Measurements from ENCODE around the gene SLC9A9. TPM values are rescaled to one million over a fixed set of nuclear protein-coding genes. Genes with fewer than 3 reads are reported as not detected.

SLC9A9 gene
- total and polyA plus RNA-seq, 8 donors, result 0.58 to 29.7 (median 14.0) TPM

DNA sequence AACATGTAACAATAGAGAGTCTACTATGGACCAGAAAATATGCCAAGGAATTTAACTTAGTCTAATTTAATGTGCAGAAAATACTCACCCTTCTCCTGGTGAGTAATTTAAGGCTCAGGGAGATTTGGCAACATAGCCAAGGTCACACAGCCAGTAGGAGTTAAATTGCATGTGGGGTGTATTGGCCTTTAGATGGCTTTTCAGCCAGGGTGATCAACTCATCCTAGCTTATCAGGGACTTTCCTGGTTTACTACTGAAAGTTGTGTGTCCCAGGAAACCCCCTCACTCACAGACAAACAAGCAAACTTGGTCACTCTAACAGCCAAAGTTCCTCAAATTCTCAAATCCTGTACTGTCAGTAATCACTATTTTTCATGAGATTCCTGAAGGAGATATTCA, 2.6 kb upstream of the SLC9A9 start:
- no peak overlapping the region for H3K27ac ChIP-seq
- H3K36me3 ChIP-seq, result no peaks in the 10 kb centered on the region
- intact Hi-C loops (cut with DNase I; ENCODE audit: low total_unique reads), result no loop called here
- no peak overlapping the region for H3K4me3 ChIP-seq
- TF ChIP-seq, protein P1, sequence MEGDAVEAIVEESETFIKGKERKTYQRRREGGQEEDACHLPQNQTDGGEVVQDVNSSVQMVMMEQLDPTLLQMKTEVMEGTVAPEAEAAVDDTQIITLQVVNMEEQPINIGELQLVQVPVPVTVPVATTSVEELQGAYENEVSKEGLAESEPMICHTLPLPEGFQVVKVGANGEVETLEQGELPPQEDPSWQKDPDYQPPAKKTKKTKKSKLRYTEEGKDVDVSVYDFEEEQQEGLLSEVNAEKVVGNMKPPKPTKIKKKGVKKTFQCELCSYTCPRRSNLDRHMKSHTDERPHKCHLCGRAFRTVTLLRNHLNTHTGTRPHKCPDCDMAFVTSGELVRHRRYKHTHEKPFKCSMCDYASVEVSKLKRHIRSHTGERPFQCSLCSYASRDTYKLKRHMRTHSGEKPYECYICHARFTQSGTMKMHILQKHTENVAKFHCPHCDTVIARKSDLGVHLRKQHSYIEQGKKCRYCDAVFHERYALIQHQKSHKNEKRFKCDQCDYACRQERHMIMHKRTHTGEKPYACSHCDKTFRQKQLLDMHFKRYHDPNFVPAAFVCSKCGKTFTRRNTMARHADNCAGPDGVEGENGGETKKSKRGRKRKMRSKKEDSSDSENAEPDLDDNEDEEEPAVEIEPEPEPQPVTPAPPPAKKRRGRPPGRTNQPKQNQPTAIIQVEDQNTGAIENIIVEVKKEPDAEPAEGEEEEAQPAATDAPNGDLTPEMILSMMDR (IDR thresholded peaks at IDR 0.05), result no peak
- TF ChIP-seq EP300 (IDR thresholded peaks at IDR 0.05) (no peak), POLR2AphosphoS5 (IDR thresholded peaks at IDR 0.05) (no peak), POLR2A (IDR thresholded peaks at IDR 0.05) (no peak)
- DNase-seq, result peak in 1 of 2 donors; percentile 23
- H3K4me1 ChIP-seq, result peaks cover 0 to 35% (median 9%) of the 10 kb centered on the region in 4 donors
- no peaks in the 10 kb centered on the region for H3K27me3 ChIP-seq
- H3K9me3 ChIP-seq, result no peaks in the 10 kb centered on the region

DNA sequence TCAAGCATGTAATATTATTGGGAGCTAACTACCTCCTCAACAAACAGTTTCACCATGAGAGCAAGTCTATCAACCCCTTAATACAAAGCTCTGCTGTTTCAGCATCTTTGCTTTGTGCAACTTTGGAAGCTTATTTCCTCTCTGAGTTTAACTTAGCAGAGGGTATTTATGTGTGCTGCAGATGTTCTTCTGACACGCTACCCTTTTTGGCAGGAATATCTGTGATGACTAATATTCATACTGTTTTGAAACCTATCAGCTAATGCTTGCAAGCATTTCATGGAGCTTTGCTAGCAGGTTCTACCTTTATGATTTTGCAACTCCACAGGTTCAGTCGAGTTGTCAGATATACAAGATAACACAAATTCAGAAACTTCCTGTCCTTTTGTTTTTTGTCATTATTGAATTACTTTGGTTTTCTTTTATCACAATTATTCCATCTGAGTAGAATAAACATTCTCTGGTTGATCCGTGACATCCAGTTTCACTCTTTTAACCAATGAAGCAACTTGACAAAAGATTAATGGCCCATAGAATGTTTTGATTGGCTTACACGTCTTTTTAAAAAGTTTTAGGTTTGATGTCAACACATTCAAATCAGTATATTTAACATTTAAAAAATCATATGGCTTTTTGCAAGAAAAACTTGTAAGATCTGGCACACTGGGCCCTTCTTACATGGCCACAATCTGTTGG, 1.7 kb upstream of the SLC9A9 start:
- no peaks in the 10 kb centered on the region for H3K9me3 ChIP-seq
- intact Hi-C loops (cut with DNase I; ENCODE audit: low total_unique reads), result no loop called here
- DNase-seq, result peak in 1 of 2 donors; percentile 54
- 27 to 33% (median 30%) methylated on average over 4 of the region's 4 CpGs for WGBS, 5 donors
- TF ChIP-seq EP300 (IDR thresholded peaks at IDR 0.05) (no peak), POLR2A (IDR thresholded peaks at IDR 0.05) (no peak), POLR2AphosphoS5 (IDR thresholded peaks at IDR 0.05) (peak in 2 of 3 donors; percentile 38 to 46)
- TF ChIP-seq, protein P1 (IDR thresholded peaks at IDR 0.05), result no peak
- H3K4me3 ChIP-seq, result no peak overlapping the region
- peaks cover 0 to 35% (median 11%) of the 10 kb centered on the region in 4 donors for H3K4me1 ChIP-seq
- H3K27ac ChIP-seq, result peak overlapping the region in 2 of 5 donors; percentile 20 to 33
- H3K27me3 ChIP-seq, result no peaks in the 10 kb centered on the region
- no peaks in the 10 kb centered on the region for H3K36me3 ChIP-seq

DNA sequence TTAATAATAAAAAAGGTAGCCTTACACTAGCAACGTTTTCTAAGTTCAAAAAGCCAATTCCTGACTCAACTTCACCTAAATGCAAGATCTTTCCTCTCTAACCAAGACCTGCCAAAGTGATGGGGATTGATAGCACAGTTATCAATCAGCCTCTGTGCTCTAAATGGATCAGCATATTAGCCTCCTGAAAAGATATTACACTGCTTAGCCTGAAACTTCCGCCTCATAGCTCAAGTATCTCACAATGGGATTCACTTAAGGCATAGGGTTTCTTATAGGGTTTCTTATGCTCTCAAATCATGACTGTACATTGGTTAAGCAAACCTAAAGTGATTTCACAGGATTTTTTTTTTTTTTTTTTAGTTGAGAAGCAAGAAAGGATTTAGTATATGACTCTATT, 436 bp upstream of the SLC9A9 start:
- H3K27me3 ChIP-seq, result no peaks in the 10 kb centered on the region
- H3K4me1 ChIP-seq, result peaks cover 0 to 35% (median 11%) of the 10 kb centered on the region in 4 donors
- H3K9me3 ChIP-seq, result no peaks in the 10 kb centered on the region
- peak overlapping the region; percentile 44 to 58 (median 54) for H3K4me3 ChIP-seq
- no peaks in the 10 kb centered on the region for H3K36me3 ChIP-seq
- intact Hi-C loops (cut with DNase I; ENCODE audit: low total_unique reads), result no loop called here
- peak overlapping the region in 3 of 5 donors; percentile 60 to 70 (median 66) for H3K27ac ChIP-seq
- no peak for DNase-seq
- TF ChIP-seq EP300 (IDR thresholded peaks at IDR 0.05) (no peak), POLR2AphosphoS5 (IDR thresholded peaks at IDR 0.05) (no peak), POLR2A (IDR thresholded peaks at IDR 0.05) (no peak)
- TF ChIP-seq, protein P1 (IDR thresholded peaks at IDR 0.05), result no peak
- WGBS, 5 donors, result 43 to 55% (median 51%) methylated on average over 2 of the region's 2 CpGs

DNA sequence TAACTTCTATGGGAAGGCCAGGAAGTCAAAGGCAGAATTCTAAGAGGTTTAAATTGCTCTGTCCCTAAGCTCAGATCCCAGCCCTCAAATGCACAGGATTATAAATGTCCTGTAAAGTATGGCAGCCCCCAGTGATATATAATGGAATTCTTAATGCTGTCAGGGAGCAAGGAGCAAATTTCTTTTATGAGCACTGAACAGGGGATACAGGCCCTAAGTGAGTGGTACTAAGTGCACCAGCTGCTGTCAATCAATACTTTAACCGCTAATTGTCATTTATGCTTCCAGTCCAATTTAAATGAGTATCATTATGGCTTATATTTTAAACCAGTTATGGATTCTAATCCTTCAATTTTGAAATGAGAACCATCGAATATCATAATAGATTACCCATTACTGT, 4.7 kb downstream of the SLC9A9 start:
- Histone ChIP-seq H3K4me1 (peaks cover 6 to 24% (median 13%) of the 10 kb centered on the region in 4 donors), H3K27me3 (no peaks in the 10 kb centered on the region), H3K4me3 (no peak overlapping the region), H3K36me3 (no peaks in the 10 kb centered on the region), H3K9me3 (no peaks in the 10 kb centered on the region), H3K27ac (no peak overlapping the region)
- no peak for DNase-seq
- 95 to 98% (median 97%) methylated on average over 2 of the region's 2 CpGs for WGBS, 5 donors
- intact Hi-C loops (cut with DNase I; ENCODE audit: low total_unique reads), result no loop called here
- no peak for TF ChIP-seq EP300 (IDR thresholded peaks at IDR 0.05)

DNA sequence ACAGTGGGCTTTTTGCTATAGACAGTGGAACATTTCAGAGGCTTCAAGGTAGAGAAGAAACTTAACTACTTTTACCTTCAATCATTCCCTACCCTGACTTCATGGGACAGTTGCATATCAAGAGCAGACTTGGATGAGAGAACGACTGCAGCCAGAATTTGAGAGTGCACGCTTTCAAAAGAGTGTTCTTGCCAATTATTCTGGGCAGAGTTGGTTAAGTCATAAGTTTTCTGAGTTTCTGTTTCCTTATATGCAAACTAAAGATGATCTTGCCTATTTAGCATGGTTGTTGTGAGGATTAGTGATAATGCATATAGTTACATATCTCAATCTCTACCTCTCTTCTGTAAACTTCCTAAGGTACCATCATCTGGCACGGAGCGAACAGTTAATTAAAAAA, 7.6 kb downstream of the SLC9A9 start:
- intact Hi-C loops (cut with DNase I; ENCODE audit: low total_unique reads), result no loop called here
- WGBS, 5 donors, result 34 to 51% (median 39%) methylated on average over 4 of the region's 4 CpGs
- H3K4me3 ChIP-seq, result no peak overlapping the region
- DNase-seq, result no peak
- TF ChIP-seq EP300 (IDR thresholded peaks at IDR 0.05), result no peak
- TF ChIP-seq, protein P1 (IDR thresholded peaks at IDR 0.05), result no peak
- TF ChIP-seq POLR2A (IDR thresholded peaks at IDR 0.05), result no peak
- TF ChIP-seq POLR2AphosphoS5 (IDR thresholded peaks at IDR 0.05), result no peak
- no peaks in the 10 kb centered on the region for H3K9me3 ChIP-seq
- no peaks in the 10 kb centered on the region for H3K27me3 ChIP-seq
- H3K36me3 ChIP-seq, result no peaks in the 10 kb centered on the region
- no peak overlapping the region for H3K27ac ChIP-seq
- H3K4me1 ChIP-seq, result peaks cover under 1 to 13% (median 5%) of the 10 kb centered on the region in 4 donors
